Measurements from ENCODE around the gene RGL3.
"Not testable (repeated sequence)": the region's sequence is repeated elsewhere in the genome, so short reads cannot be mapped to it uniquely, and the experiment has no call there.

Gene RGL3

GRCh38 chr19:11379857-11380350 is 39.2 kb downstream of the RGL3 start:
- no peak for DNase-seq

- DNase-seq = not testable (repeated sequence)
These were observed 39.8 kb downstream of the RGL3 start for GRCh38 chr19:11379269-11379845.

GRCh38 chr19:11378319-11379189 is 40.6 kb downstream of the RGL3 start:
- DNase-seq = no peak

GRCh38 chr19:11377756-11378155 is 41.4 kb downstream of the RGL3 start:
- DNase-seq = no peak

- no peak for DNase-seq
These were observed 41.9 kb downstream of the RGL3 start for GRCh38 chr19:11377237-11377636.

GRCh38 chr19:11375143-11375948 is 43.8 kb downstream of the RGL3 start:
- DNase-seq = peak; percentile 57 to 62

- peak; percentile 96 for DNase-seq
These were observed 44.5 kb downstream of the RGL3 start, which contains the start of gene SWSAP1 for GRCh38 chr19:11374433-11375142. Gene SWSAP1 (plus strand): TSS chr19:11374666. CDS start chr19:11374681, 15 bp downstream.

DNA sequence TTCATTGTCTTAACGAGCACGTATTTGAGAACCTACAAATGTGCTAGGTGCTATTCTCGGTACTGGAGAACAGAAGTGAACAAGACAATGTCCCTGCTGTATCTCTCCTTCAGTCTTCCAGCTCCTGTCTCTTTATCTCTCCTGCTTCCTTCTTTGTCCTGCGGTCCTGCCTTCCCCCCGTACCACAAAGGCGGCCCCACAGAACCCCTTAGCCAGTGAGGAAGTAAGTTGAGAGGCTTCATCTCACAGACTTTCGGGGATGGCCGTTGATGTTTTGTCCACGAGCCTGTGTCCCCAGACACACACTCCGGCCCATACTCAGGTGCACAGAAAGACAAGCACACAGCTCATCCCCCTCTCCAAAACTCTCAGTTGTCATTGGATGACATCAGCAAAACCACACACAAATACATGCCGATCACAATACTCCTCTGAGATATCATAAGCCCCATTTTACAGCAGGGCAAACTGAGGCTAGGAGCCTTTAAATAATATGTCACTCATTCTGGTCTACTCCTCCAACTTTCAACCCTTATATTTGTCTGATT is 45.2 kb downstream of the RGL3 start:
- DNase-seq = no peak

DNA sequence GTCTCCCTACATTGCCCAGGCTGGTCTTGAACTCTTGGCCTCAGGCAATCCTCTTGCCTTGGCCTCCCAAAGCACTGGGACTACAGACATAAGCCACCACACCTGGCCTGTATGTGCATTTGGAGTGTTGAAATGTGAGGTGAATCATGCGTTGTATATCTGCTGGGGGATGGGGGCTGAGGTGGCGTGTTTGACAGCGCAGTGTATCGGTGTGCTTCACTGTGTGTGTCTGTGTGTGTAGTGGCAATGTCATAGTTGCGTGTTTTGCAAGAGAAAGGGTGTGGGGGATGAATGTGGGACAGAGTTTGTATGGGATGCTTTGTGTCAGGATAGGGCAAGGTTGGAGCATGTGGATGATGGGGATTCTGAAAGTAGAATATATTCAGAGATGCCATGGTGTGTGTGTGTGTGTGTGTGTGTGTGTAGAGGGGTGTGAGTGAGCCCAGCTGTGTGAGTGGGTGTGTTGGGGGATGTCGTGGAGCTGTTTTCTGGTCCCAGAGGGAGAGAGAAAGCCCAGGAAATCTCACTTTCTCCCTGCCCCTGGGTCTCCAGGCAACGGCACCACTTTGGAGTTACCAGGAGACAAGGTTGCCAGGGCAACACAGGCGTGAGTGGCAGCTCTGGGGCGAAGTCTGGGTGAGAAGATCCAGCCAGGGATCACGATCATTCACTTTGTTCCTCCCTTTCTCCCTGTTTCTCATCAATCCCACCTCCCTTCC is 45.8 kb downstream of the RGL3 start:
- no peak for DNase-seq

DNA sequence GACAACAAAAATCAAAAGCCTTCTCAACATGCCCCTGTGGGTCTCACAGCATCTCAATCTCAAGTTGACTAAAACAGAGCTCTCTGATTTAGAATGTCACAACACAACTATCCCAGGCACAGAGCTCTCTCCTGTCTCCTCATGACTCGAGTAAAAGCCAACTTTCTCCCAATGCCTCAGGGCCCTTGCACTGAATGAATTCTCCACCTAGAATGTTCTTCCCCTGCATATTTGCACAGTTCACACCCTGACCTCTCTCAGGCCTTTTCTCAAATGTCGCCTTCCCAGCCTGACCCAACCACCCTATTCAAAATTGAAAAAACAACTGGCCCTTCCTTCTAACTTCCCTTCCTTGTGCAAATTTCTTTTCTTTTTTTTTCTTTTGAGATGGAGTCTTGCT is 48.4 kb downstream of the RGL3 start:
- DNase-seq = no peak

GRCh38 chr19:11367528-11367927 is 51.6 kb downstream of the RGL3 start:
- no peak for DNase-seq

DNA sequence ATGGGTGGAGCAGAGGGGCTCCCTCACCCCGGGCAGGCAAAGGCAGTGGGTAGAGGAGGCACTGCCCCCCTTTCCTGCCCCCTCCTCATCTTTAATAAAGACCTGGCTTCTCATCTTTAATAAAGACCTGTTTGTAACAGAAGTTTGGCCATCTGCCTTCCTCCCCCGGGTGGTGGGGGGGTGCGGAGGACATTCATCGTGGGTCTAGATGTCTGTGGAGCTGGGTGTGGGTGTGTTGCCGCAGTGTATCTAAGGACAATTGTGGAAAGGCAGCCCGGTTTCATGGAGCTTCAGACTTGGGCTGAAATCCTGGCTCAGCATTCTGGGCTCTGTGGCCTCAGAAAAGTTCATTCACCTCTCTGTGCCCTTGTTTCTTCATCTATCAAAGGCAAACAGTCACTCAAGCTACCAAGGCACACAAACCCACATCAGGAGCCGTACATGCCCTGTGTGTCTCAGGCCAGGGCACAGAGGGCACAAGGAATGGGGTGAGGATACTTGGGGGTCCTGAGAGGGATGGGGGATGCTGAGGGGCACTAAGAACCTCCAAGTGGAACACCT is 53.5 kb downstream of the RGL3 start:
- no peak for DNase-seq

DNA sequence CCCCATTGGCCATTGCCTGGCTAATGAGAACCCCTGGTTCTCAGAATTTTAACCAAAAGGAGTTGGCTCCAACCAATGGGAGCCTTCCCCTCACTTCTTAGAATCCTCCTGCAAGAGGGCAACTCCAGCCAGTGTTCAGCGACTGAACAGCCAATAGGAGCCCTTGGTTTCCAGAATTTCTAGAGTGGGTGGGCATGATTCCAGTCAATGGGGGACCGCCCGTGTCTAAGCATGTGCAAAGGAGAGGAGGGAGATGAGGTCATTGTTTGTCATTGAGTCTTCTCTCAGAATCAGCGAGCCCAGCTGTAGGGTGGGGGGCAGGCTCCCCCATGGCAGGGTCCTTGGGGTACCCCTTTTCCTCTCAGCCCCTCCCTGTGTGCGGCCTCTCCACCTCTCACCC is 54.2 kb downstream of the RGL3 start:
- no peak for DNase-seq

DNA sequence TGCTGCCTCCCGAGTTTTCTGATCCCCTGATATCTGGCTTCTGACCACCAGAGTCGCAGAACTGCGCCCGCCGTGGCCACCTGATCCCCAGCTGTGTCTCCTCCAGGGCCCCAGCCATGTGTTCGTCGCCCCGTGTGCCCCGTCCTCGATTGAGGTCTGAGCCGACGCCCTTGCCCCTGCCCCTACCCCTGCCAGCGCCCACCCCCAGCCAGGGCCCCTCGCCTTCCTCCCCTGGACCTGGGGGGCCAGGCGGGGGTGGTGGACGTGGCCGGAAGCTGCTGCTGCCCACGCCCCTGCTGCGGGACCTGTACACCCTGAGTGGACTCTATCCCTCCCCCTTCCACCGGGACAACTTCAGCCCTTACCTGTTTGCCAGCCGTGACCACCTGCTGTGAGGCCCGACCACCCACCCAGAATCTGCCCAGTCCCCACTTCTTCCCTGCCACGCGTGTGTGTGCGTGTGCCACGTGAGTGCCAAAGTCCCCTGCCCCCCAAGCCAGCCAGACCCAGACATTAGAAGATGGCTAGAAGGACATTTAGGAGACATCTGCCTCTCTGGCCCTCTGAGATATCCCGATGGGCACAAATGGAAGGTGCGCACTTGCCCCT is 54.7 kb downstream of the RGL3 start:
- DNase-seq = no peak

DNA sequence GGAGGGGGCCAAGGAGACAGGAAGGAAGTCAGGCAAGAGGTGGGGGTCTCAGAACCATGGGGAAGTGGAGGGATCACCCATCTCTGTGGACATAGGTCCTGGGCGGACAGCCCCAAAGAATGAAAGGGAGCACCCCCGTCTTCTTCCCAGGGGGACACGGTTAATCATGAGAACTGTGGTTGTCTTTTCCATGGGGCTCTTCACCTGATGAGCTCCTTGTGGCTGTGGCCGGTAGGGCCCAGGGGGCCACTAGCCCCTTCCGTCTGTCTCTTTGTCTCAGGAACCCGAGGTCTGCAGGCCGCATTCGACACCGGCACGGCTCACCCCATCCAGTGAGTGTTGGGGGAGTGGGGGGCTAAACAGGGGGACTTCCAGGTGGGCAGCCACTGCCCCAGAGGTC is 55.2 kb downstream of the RGL3 start:
- DNase-seq = no peak

DNA sequence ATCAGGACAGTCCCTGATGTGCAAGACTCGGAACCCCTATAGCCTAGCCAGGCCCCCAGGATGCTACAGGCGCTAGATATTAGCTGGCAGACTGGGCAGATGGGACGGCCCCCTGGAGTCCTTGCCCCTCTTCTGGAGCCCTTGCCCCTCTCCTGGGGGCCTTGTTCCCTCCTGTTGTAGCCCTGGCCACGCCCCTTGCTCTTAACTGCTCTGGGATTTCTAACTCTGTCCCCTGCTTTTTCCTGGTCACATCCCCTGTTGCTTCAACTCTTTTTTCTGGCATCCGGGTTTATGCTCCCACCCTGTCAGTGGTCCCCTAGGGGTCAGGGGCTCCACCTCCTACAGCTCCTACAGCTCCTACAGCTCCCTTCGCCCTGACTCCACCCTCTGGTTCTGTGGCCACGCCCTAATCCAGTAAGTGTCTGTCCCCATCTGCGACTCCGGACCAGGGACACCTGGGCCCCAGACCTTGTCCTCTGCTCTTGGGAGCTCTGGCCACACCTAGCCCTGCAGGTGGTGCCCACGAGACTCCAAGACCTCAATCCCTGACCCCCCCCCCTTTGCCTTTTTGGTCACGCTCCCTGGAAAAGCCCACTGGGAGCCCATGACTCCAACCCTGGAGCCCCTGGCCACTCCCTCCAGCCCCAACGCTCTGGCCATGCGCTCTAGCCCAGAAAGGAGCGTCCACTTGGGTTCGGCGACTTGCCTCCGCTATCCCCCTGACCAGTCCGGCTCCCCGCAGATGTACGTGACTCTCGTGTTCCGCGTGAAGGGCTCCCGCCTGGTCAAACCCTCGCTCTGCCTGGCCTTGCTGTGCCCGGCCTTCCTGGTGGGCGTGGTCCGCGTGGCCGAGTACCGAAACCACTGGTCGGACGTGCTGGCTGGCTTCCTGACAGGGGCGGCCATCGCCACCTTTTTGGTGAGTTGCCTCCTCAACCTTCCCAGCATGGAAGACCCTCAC is 57.1 kb downstream of the RGL3 start:
- DNase-seq = no peak

DNA sequence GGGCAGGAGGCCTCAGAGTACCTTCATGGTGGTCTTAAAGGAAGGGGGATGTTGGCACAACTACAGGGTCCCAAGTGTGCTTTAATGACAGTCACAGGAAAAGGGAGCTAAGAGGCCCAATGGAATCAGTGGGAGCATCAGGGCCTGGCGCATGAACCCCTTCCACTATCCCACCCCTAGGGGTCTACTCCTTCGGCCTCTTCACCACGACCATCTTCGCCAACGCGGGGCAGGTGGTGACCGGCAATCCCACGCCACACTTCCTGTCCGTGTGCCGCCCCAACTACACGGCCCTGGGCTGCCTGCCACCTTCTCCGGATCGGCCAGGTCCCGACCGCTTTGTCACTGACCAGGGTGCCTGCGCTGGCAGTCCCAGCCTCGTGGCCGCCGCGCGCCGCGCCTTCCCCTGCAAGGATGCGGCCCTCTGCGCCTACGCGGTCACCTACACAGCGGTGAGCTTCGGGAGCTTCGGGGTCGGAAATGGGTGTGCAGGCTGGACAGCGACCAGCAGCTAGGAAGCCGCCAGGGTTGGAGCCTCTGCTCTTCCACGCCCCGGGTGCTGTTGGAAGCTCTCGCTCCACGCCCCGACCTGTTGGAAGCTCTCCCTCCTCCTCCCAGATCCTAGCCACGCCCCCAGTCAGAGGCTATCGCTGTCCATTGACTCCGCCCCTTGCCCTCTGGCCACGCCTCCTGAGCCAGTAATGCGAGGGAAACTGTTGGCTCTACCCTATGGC is 57.9 kb downstream of the RGL3 start:
- no peak for DNase-seq

DNA sequence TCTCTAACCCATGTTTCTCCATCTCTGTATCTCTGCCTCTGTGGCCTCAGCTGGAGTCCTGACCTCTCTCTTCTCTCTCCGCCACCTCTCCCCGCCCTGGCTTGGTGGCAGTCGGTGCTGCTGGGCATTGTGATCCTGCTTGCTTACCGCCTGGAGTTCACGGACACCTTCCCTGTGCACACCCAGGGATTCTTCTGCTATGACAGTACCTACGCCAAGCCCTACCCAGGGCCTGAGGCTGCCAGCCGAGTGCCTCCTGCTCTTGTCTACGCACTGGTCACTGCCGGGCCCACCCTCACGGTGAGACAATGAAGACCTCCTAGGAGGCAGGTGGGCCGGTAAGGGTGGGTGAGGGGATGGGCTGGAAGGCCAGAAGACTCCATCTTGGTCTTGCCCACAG is 59.7 kb downstream of the RGL3 start:
- no peak for DNase-seq

Measured in activated CD4-positive, alpha-beta T cell treated with anti-CD3 and anti-CD28 coated beads, Interleukin-2, amount 50 U/mL, for 4 hours (primary cell).